ENCODE results near the gene DMD. TPM values are rescaled to one million over a fixed set of nuclear protein-coding genes. Genes with fewer than 3 reads are reported as not detected.

The DMD gene
- polyA plus RNA-seq, 3 donors: 0.23 TPM; not detected in 2

DNA sequence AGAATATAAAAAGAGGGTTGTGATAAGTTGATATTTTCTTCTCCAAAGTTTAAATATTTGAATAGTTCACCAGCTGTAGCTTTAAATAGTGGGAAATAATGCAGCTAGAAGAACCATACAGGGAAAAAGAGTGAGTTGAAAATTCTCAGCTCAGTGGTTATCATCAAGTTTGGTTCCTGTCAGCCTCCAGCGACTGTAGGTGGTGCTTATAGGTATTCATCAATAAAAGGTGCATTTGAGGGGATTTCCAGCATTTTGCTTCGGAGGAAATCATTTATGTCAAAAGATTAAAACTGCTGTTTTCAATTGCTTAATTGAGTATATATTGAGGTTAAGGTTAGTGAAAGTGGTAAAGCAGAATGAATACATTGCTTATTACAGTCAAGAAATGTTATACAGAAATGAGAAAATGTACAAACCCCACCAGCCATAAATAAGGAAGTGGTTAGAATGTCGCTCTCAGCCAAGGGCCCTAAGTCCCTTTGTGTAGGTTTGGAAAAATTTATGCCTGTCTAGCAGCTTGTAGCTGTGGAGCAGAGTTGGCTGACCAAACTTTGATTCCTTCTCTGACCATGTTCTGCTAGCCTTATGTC, 1606.6 kb downstream of the DMD start:
- Histone ChIP-seq H2AFZ (ENCODE audit: insufficient read depth, low read depth, low read length, poor library complexity, severe bottlenecking) (no peak overlapping the region), H3K36me3 (replicated peaks in 1 of 2; ENCODE audit: control insufficient read depth in 1 of 2, insufficient read depth in 2 of 2, low read length in 2 of 2) (no peaks in the 10 kb centered on the region), H4K20me1 (ENCODE audit: insufficient read depth, low read length) (no peaks in the 10 kb centered on the region), H3K4me1 (ENCODE audit: control insufficient read depth in 1 of 2, insufficient read depth in 2 of 2, low read length in 2 of 2) (no peaks in the 10 kb centered on the region), H3K9ac (ENCODE audit: insufficient read depth, low read length, poor library complexity, severe bottlenecking) (no peak overlapping the region), H3K4me2 (replicated peaks; ENCODE audit: extremely low read depth, low read length, poor library complexity, severe bottlenecking) (no peak overlapping the region), H3K9me3 (replicated peaks in 1 of 2; ENCODE audit: control insufficient read depth in 1 of 2, insufficient read depth in 1 of 2, low read length in 2 of 2) (no peaks in the 10 kb centered on the region), H3K4me3 (replicated peaks in 1 of 3; ENCODE audit: low read depth in 2 of 3, low read length in 3 of 3) (no peak overlapping the region), H3K27me3 (ENCODE audit: control insufficient read depth in 2 of 2, insufficient read depth in 2 of 2, low read length in 2 of 2) (no peaks in the 10 kb centered on the region), H3K27ac (ENCODE audit: low read depth in 1 of 2, low read length in 2 of 2) (no peak overlapping the region), H3K79me2 (ENCODE audit: insufficient read depth, low read length) (no peaks in the 10 kb centered on the region)
- no CpG with 5 or more reads among the region's 3 CpGs for WGBS (ENCODE audit: insufficient coverage)
- Mint-ChIP-seq H3K36me3 (no peaks in the 10 kb centered on the region), H3K27me3 (ENCODE audit: low read depth in 3 of 3) (no peaks in the 10 kb centered on the region), H3K4me1 (no peaks in the 10 kb centered on the region), H3K4me3 (no peak overlapping the region), H3K27ac (no peak overlapping the region), H3K9me3 (peaks cover 0 to 1% (median 0%) of the 10 kb centered on the region in 7 donors)
- TF ChIP-seq, protein P1, sequence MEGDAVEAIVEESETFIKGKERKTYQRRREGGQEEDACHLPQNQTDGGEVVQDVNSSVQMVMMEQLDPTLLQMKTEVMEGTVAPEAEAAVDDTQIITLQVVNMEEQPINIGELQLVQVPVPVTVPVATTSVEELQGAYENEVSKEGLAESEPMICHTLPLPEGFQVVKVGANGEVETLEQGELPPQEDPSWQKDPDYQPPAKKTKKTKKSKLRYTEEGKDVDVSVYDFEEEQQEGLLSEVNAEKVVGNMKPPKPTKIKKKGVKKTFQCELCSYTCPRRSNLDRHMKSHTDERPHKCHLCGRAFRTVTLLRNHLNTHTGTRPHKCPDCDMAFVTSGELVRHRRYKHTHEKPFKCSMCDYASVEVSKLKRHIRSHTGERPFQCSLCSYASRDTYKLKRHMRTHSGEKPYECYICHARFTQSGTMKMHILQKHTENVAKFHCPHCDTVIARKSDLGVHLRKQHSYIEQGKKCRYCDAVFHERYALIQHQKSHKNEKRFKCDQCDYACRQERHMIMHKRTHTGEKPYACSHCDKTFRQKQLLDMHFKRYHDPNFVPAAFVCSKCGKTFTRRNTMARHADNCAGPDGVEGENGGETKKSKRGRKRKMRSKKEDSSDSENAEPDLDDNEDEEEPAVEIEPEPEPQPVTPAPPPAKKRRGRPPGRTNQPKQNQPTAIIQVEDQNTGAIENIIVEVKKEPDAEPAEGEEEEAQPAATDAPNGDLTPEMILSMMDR (IDR thresholded peaks at IDR 0.05): no peak
- no peak for DNase-seq
- intact Hi-C loops (cut with micrococcal nuclease): no loop called here

DNA sequence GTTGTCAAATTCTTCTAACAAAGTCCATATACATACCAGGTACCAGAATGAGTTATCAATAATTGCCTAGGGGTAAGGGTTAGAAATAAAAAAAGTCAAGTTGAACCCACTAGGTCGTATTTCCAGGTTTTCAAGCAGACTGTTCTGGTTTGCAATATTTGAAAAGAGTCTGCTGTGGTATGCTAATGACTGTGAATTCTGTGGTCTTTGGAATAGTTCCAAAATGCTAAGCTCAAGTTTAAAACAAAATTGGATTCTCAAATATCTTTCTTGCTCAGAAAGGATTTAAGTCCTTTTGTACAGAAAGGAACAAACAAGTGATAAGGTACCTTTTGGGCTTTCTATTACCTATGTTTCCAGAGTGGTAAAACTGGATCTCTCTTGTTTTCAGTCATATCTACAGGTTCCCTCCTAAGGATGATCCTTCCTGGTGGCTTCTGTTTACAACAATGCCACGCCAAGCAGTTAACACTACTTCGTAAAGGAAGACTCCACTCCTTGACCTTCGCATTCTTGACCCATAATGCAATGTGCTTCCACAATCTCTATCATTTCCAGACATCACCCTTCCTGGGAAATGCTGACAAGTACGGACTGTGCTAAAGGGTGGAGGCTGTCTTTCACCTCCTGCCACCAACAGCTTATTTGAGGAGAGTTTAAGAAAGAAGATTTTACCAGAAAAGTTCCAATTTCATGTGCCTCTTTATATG, 1607.8 kb downstream of the DMD start:
- no peak overlapping the region for H3K27ac ChIP-seq (ENCODE audit: low read depth in 1 of 2, low read length in 2 of 2)
- no peak overlapping the region for H3K4me3 Mint-ChIP-seq
- H3K9me3 ChIP-seq (replicated peaks in 1 of 2; ENCODE audit: control insufficient read depth in 1 of 2, insufficient read depth in 1 of 2, low read length in 2 of 2): no peaks in the 10 kb centered on the region
- no peaks in the 10 kb centered on the region for H3K4me1 Mint-ChIP-seq
- no peaks in the 10 kb centered on the region for H4K20me1 ChIP-seq (ENCODE audit: insufficient read depth, low read length)
- no peaks in the 10 kb centered on the region for H3K36me3 ChIP-seq (replicated peaks in 1 of 2; ENCODE audit: control insufficient read depth in 1 of 2, insufficient read depth in 2 of 2, low read length in 2 of 2)
- H2AFZ ChIP-seq (ENCODE audit: insufficient read depth, low read depth, low read length, poor library complexity, severe bottlenecking): no peak overlapping the region
- no peak overlapping the region for H3K4me3 ChIP-seq (replicated peaks in 1 of 3; ENCODE audit: low read depth in 2 of 3, low read length in 3 of 3)
- no peaks in the 10 kb centered on the region for H3K36me3 Mint-ChIP-seq
- no peak overlapping the region for H3K27ac Mint-ChIP-seq
- H3K9me3 Mint-ChIP-seq: peaks cover 0 to 1% (median 0%) of the 10 kb centered on the region in 7 donors
- WGBS (ENCODE audit: insufficient coverage): no CpG with 5 or more reads among the region's 5 CpGs
- no peak overlapping the region for H3K9ac ChIP-seq (ENCODE audit: insufficient read depth, low read length, poor library complexity, severe bottlenecking)
- no peaks in the 10 kb centered on the region for H3K27me3 Mint-ChIP-seq (ENCODE audit: low read depth in 3 of 3)
- H3K4me2 ChIP-seq (replicated peaks; ENCODE audit: extremely low read depth, low read length, poor library complexity, severe bottlenecking): no peak overlapping the region
- H3K27me3 ChIP-seq (ENCODE audit: control insufficient read depth in 2 of 2, insufficient read depth in 2 of 2, low read length in 2 of 2): no peaks in the 10 kb centered on the region
- intact Hi-C loops (cut with micrococcal nuclease): no loop called here
- TF ChIP-seq, protein P1 (IDR thresholded peaks at IDR 0.05): no peak
- no peaks in the 10 kb centered on the region for H3K79me2 ChIP-seq (ENCODE audit: insufficient read depth, low read length)
- DNase-seq: no peak
- no peaks in the 10 kb centered on the region for H3K4me1 ChIP-seq (ENCODE audit: control insufficient read depth in 1 of 2, insufficient read depth in 2 of 2, low read length in 2 of 2)

Data from CD14-positive monocyte (primary cell).